GM21825 (cell line): ENCODE measurements around the gene RASSF8.

Experiments
- ATAC-seq: cut with Tn5 transposase; IDR thresholded peaks from one replicate; pipeline ENCODE4 v1.9.1; 2021; ENCODE audit warnings: mild to moderate bottlenecking, moderate library complexity; ENCODE audit not compliant: unreplicated experiment

Gene RASSF8

DNA sequence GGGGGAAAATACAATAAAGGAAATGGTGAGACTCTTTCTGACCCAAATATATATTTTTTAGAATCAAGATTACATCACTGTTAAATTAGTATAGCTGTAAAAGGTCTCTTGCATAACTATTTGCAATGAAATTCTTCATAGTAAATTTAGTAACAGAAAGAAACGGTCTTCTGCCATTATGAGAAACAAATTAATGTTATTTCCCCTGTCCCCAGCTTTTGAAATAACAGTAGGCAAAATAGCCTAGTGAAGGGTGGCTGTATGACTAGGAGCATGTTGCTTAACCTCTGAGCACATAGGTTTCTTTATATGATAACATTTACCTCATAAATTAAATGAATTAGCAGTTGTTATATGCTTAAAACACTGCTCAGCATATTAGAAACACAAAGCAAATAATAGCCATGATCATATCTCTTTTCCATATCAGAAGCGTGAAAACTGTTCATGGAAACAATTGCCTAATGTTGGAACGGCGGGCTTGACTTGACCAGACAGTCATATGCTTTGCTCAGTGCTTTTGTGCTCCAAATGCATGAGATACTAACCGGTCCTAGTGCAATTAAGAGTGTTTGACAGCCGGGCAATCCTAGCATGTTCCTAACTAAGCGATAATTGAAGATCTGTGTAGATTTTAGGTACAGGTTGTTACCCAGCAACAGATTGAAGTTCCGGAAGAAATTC is 142.3 kb downstream of the RASSF8 start:
- no peak for ATAC-seq

GRCh38 chr12:26101350-26101734 is 142.9 kb downstream of the RASSF8 start:
- ATAC-seq: no peak

GRCh38 chr12:26101763-26102162 is 143.3 kb downstream of the RASSF8 start:
- no peak for ATAC-seq

DNA sequence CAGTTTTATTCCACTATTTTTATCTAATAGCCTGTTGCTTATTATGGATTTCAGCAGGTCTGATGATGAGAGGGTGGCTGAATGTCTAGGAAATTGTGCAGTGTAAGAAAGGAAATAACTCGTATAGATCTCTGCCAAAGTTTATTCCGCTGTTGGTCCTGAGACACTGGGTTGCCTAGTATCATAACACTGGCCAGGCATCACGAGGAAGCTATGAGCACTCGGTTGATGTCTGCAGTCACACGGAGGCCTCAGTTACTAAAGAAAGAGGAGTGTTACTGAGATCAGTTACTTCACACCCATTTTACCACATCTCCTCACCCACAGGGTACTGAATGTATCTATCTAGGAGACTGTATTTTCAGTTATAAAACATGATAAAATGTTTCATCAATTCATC is 144.5 kb downstream of the RASSF8 start:
- ATAC-seq: no peak

- no peak for ATAC-seq
Observed at GRCh38 chr12:26106347-26106746, 147.9 kb downstream of the RASSF8 start.

DNA sequence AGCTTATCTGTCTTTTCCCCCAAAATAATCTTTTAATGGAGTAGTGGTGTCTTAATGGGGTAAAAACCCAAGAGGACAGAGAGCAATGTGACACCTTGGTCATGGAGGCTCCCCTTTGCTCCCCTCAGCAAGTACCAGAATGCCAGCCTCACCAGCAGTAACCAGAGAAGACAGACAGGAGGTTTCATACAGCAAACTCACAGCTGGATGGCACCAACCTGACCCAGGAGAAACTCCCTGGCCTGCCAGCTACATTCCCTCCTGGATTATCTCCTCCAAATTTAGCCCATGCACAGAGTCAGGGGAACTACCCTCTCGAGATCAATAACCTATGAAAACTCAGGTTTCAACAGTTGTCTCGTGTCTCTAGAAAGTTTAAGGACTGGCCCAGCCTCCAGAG is 150.4 kb downstream of the RASSF8 start:
- ATAC-seq: no peak

GRCh38 chr12:26109343-26109881 is 150.9 kb downstream of the RASSF8 start:
- no peak for ATAC-seq

DNA sequence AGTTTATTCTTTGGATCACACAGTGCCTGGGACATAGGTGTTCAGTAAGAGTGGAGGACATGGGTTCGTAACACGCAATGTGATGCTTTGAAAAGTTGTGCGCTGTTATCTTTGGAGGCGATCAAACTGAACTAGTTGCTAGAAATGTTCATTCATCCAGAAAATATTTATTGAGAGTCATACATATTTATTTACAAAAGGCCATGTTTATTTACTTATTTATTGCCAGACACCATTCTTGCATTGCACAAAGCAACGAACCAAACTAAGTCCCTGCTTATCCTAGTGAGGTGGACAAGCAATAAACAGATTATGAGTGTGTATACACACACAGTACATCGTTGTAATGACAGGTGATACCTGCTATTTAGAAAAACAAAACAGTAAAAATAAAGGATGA is 153.8 kb downstream of the RASSF8 start:
- no peak for ATAC-seq

DNA sequence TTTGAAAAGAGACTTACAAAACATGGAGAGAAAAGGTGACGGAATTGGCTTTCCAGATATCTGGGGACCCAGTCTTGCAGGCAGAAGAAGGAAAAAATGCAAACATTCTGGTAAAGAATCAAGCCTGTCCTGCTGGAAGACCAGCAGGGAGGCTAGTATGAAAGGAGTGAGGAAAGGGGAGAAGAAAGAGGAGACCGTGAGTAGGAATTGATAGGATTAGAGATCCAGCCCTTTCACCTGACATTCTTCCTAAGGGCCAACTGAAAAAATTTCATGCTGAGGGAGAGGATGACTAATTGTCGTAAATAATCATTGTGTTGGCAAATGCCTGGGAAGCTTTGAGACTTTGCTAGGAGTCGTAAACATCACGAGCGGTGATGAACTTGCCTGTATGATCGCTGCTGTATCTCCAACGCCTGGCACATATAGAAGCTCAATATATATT is 154.2 kb downstream of the RASSF8 start:
- no peak for ATAC-seq

GRCh38 chr12:26113181-26113654 is 154.7 kb downstream of the RASSF8 start:
- no peak for ATAC-seq

GRCh38 chr12:26113853-26114719 is 155.6 kb downstream of the RASSF8 start:
- peak; percentile 70 for ATAC-seq

DNA sequence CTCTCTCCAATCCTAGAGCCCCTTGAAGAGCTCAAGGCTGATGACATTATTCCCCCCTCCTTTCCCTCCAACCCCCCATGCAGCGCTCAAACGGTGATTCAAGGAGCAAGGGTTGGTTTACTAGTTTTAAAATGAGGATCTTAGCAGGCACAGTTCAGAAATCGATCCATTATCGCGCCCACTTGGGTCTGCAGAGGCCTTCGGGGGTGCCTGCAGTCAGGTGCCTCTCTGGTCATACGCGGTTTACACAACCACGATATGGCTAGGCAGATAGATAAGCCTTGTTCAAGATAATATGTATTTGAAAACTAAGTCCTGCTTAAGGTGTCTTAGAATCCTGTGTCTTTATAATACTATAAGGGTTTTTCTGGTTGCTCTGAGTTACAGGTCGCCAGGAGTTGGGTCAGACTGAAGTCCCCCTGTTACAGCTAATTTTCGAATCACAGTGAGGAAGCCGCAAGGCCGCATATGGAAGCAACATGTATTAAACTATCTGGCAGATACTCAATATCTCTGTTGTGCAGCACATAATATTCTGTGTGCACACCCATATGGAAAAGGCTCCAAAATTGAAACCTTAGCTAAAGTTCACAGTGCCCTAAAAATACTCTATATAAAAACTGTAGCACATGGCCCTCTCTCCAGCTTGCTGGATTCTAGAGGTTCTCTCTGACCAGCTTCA is 156.4 kb downstream of the RASSF8 start:
- ATAC-seq: no peak

- no peak for ATAC-seq
Observed at GRCh38 chr12:26116829-26117715, 158.6 kb downstream of the RASSF8 start.

- no peak for ATAC-seq
Observed at GRCh38 chr12:26118308-26118707, 159.8 kb downstream of the RASSF8 start.

GRCh38 chr12:26119391-26119989 is 161.0 kb downstream of the RASSF8 start:
- no peak for ATAC-seq

DNA sequence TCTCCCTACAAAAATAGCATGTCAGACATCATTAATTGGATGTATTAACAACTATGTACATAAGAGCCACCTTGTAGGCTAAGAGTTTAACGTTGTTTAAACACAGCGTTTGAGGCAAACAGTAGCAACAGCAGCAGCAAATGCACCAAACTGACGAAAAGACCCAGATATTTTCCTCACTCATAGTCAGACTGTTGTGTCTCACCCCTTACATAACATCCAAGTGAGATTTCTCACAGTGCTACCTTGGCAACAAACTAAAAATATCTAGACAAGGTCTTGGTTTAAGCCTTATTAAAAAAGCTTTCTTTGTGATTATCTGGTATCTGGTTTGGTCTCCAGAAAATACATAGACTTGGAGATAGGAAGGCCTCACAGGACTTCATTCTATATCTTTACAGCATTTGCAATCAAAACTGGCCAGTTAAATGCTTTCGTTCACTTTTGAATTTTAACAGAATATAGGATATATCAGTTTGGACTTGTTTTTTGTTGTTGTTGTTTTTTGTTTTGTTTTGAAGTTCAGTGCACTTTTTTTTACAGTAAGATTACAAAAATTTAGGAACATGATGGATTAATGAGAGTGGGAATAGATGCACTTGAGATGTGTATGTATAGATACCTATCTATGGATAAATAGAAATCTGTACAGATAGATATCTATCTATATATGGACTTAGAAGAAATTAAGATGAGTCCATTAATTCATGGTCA is 162.2 kb downstream of the RASSF8 start:
- no peak for ATAC-seq

DNA sequence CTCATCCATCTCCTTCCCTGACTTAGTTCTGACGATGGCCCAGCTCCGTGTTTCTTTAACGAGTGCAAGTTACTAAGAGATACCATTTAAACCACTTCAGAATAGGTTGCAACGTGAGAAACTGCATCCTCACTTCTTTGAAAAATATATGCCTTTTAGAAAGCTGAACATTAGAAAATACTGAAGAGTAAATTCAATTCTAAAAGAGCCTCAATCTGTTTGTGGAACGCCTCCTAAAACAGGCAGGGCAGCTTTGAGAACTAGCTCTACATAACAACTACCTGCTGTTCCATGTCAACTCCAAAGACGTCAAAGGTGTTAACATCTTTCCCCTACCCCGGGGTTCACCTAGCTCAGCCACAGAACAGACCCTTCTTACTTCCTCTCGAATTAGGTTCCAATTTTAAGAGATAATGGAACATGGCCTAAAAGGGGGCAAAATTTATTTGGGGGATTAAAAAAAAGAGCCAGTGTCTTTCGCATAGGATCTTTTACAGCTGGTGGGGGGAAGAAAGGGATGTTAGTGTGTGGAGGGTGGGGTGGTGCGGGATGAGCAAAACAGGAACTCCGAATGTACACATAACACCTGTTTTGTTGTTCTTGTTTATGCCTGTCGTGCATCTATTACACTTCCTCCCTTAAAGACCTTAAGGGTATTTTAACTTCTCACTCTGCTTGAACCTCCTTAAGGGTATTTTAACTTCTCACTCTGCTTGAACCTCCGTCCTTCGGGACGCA is 163.0 kb downstream of the RASSF8 start:
- ATAC-seq: no peak

- ATAC-seq: no peak
Observed at GRCh38 chr12:26122061-26122680, 163.7 kb downstream of the RASSF8 start.
